Measurements from ENCODE around the gene ATP2A1.

The ATP2A1 gene

GRCh38 chr16:28846080-28846932 is 32.0 kb upstream of the ATP2A1 start, which contains the start of gene TUFM (continued):
- TF ChIP-seq HIC1 (tag by site-specific recombination; IDR thresholded peaks at IDR 0.05): no peak; the same call in 1 of the 2 replicates
- TF ChIP-seq SALL2 (tag by site-specific recombination; IDR thresholded peaks at IDR 0.05; ENCODE audit: borderline replicate concordance): no peak; the same call in 1 of the 2 replicates
- no peak for TF ChIP-seq ZNF423 (tag by site-specific recombination; IDR thresholded peaks at IDR 0.05)

- Histone ChIP-seq H3K27ac (ENCODE audit: extremely low read depth, low read depth, low read length) (peak overlapping the region; percentile 48), H3K4me3 (ENCODE audit: low read depth, low read length) (peak overlapping the region; percentile 72), H3K36me3 (ENCODE audit: control insufficient read depth in 2 of 2, insufficient read depth in 1 of 2, low read length in 2 of 2) (peaks cover 3 to 34% of the 10 kb centered on the region in 2 experiments; a peak in 2 of 3 replicates), H3K4me1 (ENCODE audit: control insufficient read depth, insufficient read depth, low read length) (no peaks in the 10 kb centered on the region), H3K9me3 (ENCODE audit: control insufficient read depth, insufficient read depth, low read depth, low read length) (no peaks in the 10 kb centered on the region)
- TF ChIP-seq PRDM4 (tag by site-specific recombination; IDR thresholded peaks at IDR 0.05): no peak
- TF ChIP-seq ZBTB10 (tag by site-specific recombination; IDR thresholded peaks at IDR 0.05): no peak
- 0 out of 2 replicates have a peak, but pooled peaks have one; percentile 12 for TF ChIP-seq ZNF24 (tag by site-specific recombination; IDR thresholded peaks at IDR 0.05)
- TF ChIP-seq ZBTB48 (tag by site-specific recombination; IDR thresholded peaks at IDR 0.05): no peak
- TF ChIP-seq ZNF768 (tag by site-specific recombination; IDR thresholded peaks at IDR 0.05): no peak
- 0 out of 2 replicates have a peak, but pooled peaks have one; percentile 4 for TF ChIP-seq ZBTB20 (tag by site-specific recombination; IDR thresholded peaks at IDR 0.05)
- TF ChIP-seq INSM2 (tag by site-specific recombination; IDR thresholded peaks at IDR 0.05): 0 out of 2 replicates have a peak, but pooled peaks have one; percentile 17
- CTCF ChIA-PET: interaction anchor here (0.9 to 2.8 kb wide), 8 partner anchors 8 to 101 kb away, joined by 3 to 20 read pairs (median 5); partner anchors contain the start of gene SH2B1
- POLR2A ChIA-PET: interaction anchor here (0.6 to 4.7 kb wide), 10 partner anchors 9 to 1065 kb away, joined by 3 to 72 read pairs (median 5); partner anchors contain the start of genes ATP2A1, ATXN2L and SH2B1
Measured at GRCh38 chr16:28846933-28847273, 31.4 kb upstream of the ATP2A1 start.

- ChIA-PET POLR2A (interaction anchor here (1.2 to 2.2 kb wide), 2 partner anchors 13 to 22 kb away, joined by 6 to 8 read pairs; partner anchors contain the start of gene TUFM), CTCF (interaction anchor here (1.0 kb wide), 2 partner anchors 12 to 87 kb away, joined by 4 to 5 read pairs; no protein-coding TSS in a partner anchor)
- Histone ChIP-seq H3K4me3 (ENCODE audit: low read depth, low read length) (no peak overlapping the region), H3K27ac (ENCODE audit: extremely low read depth, low read depth, low read length) (no peak overlapping the region), H3K4me1 (ENCODE audit: control insufficient read depth, insufficient read depth, low read length) (no peaks in the 10 kb centered on the region; the same call in 1 of the 2 replicates), H3K9me3 (ENCODE audit: control insufficient read depth, insufficient read depth, low read depth, low read length) (no peaks in the 10 kb centered on the region), H3K36me3 (ENCODE audit: control insufficient read depth in 2 of 2, insufficient read depth in 1 of 2, low read length in 2 of 2) (peaks cover 0 to 3% of the 10 kb centered on the region in 2 experiments; a peak in 1 of 3 replicates)
- TF ChIP-seq ZNF596 (tag by site-specific recombination; IDR thresholded peaks at IDR 0.05) (no peak), ZNF16 (tag by site-specific recombination; IDR thresholded peaks at IDR 0.05; ENCODE audit: low read depth) (no peak), ELK4 (IDR thresholded peaks at IDR 0.05; ENCODE audit: borderline replicate concordance, low read depth, low read length) (no peak), RBAK (tag by site-specific recombination; IDR thresholded peaks at IDR 0.05) (no peak), ZBTB7A (tag by site-specific recombination; IDR thresholded peaks at IDR 0.05; ENCODE audit: low read depth) (no peak), ZNF140 (tag by site-specific recombination; IDR thresholded peaks at IDR 0.05) (no peak)
Measured at GRCh38 chr16:28858421-28858820, 19.9 kb upstream of the ATP2A1 start.
